Activated T-cell treated with anti-CD3 and anti-CD28 coated beads, Interleukin-2, amount 50 U/mL, for 72 hours (primary cell): Measurements from ENCODE around the gene CEP97. TPM values are rescaled to one million over a fixed set of nuclear protein-coding genes. Genes with fewer than 3 reads are reported as not detected.
A peak's percentile ranks its signal among the peaks of the same experiment; 100 is the strongest.

Experiments used
- ATAC-seq, 2 donors: fragments of 150-1000 bp; cut with Tn5 transposase; replicated peaks in 1 of 2; 2 replicates each; pipeline ENCODE4 v1.10.0; 2021; ENCODE audit warnings: moderate library complexity in 2 of 2, mild to moderate bottlenecking in 1 of 2
- DNase-seq, 2 donors: peaks; one replicate each; pipeline ENCODE4 v3.0.0; 2021 to 2022; ENCODE audit warnings: mixed read lengths in 1 of 2
- H3K27ac Mint-ChIP-seq: one replicate; pipeline ENCODE4 v1.8.0; 2022; ENCODE audit warnings: mild to moderate bottlenecking, moderate library complexity, mixed read lengths
- H3K27me3 Mint-ChIP-seq: one replicate; pipeline ENCODE4 v1.8.0; 2022; ENCODE audit warnings: low read depth, mixed read lengths
- H3K36me3 Mint-ChIP-seq, 2 donors: one replicate each; pipeline ENCODE4 v1.8.0; 2022; ENCODE audit warnings: mixed read lengths in 2 of 2, mild to moderate bottlenecking in 1 of 2; ENCODE audit not compliant: insufficient read depth in 2 of 2
- H3K4me1 Mint-ChIP-seq: one replicate; pipeline ENCODE4 v1.8.0; 2022; ENCODE audit warnings: low read depth, mixed read lengths
- H3K4me3 Mint-ChIP-seq, 2 donors: one replicate each; pipeline ENCODE4 v1.8.0; 2022; ENCODE audit warnings: mild to moderate bottlenecking in 2 of 2, mixed read lengths in 2 of 2, moderate library complexity in 2 of 2
- H3K9me3 Mint-ChIP-seq, 2 donors: one replicate each; pipeline ENCODE4 v1.8.0; 2022; ENCODE audit warnings: mixed read lengths in 2 of 2
- total RNA-seq, 2 donors: library from RNA; stranded (reverse); gene quantifications; one replicate each; pipeline ENCODE4 v1.2.3, GENCODE V29; 2022

Gene CEP97
- total RNA-seq, 2 donors from 2014 or later: 19.2 to 23.5 TPM

DNA sequence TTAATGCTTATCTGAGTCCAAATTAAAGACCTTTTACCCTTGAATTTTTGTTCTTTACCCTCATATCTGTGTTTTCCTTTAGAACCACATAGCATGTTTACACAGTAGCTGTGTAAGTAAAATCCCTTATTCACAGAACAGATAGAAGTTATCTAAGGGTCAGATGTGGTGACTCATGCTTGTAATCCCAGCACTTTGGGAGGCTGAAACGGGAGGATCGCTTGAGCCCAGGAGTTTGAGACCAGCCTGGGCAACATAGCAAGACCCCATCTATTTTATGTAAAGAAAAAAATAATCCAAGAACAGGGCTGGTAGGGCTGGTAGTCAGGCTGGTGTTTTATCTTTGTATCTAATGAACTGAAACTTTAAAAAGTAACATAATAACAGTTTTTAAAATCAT lies 77.8 kb downstream of the CEP97 start:
- DNase-seq (no peak), ATAC-seq (no peak)
- peaks cover 10 to 27% of the 10 kb centered on the region in 2 donors for H3K36me3 Mint-ChIP-seq
- H3K4me3 Mint-ChIP-seq: no peak overlapping the region
- H3K9me3 Mint-ChIP-seq: no peaks in the 10 kb centered on the region
- peaks cover 23% of the 10 kb centered on the region for H3K4me1 Mint-ChIP-seq
- H3K27me3 Mint-ChIP-seq: no peaks in the 10 kb centered on the region
- H3K27ac Mint-ChIP-seq: peak overlapping the region; percentile 63

DNA sequence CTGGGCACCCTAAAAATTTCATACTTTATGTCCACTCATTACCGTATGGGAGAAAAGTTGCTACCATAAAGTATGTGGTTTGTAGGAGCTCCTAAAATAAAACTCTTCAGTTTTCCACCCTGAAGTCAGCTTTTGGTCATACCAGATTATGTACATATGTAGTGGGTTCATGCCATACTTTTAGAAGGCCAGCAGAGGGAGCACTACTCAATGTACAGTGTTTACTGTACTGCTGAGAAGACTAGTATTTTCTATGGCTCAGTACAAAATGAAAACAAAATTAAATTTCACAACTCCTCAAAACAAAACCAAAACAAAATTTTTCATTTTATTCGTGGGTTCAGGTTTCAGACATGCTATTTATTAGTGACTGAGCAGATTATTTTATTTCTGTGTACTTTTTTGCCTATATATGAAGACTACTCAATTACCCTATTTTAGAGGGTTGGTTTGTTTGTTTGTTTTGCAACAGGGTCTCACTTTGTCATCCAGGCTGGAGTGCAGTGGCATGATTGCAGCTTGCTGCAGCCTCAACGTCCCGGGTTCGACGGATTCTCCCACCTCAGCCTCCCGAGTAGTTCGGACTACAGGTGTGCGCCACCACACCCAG lies 78.9 kb downstream of the CEP97 start:
- no peak overlapping the region for H3K4me3 Mint-ChIP-seq
- DNase-seq (peak; percentile 57 to 66), ATAC-seq (peak; percentile 97 to 99)
- peaks cover 29% of the 10 kb centered on the region for H3K4me1 Mint-ChIP-seq
- H3K27ac Mint-ChIP-seq: no peak overlapping the region
- no peaks in the 10 kb centered on the region for H3K27me3 Mint-ChIP-seq
- H3K36me3 Mint-ChIP-seq: peaks cover 10 to 24% of the 10 kb centered on the region in 2 donors
- H3K9me3 Mint-ChIP-seq: no peaks in the 10 kb centered on the region

DNA sequence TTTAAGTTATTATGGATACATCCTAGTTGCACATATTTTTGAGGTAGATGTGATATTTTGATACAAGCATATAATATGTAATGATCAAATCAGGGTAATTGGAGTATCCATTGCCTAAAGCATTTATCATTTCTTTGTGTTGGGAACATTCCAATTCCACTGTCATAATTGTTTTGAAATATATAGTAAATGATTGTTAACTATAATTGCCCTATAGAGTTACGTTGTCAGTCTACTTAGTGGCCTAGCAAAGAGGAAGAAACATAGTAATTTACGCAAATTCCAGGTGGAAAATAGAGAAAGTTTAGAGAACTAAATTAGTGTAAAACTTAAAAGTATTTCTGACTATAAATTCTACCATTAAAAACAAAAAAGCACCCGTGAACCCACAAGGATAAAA lies 79.5 kb downstream of the CEP97 start:
- ATAC-seq (no peak), DNase-seq (no peak)
- H3K4me3 Mint-ChIP-seq: no peak overlapping the region
- H3K27me3 Mint-ChIP-seq: no peaks in the 10 kb centered on the region
- H3K36me3 Mint-ChIP-seq: peaks cover 8 to 24% of the 10 kb centered on the region in 2 donors
- peaks cover 31% of the 10 kb centered on the region for H3K4me1 Mint-ChIP-seq
- peak overlapping the region; percentile 38 for H3K27ac Mint-ChIP-seq
- no peaks in the 10 kb centered on the region for H3K9me3 Mint-ChIP-seq

DNA sequence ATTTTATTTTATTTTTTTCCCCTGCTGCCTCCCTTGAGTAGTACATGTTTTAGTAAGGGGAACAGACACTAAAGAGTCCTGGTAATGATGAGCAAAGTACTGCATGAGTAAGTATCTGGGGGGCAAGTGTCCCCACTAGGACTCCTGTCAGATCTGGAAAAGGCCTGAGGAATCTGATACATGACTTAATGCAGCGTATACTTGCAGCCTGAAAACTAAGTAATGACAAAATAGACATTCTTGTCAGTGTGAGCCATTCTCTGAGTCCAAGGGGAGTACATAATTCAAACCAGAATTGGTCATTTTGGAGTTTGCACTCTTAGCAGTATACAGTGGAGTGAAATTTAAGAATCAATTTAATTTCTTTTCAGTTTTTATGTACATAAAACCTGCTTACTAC lies 82.1 kb downstream of the CEP97 start:
- Mint-ChIP-seq H3K36me3 (peaks cover 5 to 16% of the 10 kb centered on the region in 2 donors), H3K27me3 (no peaks in the 10 kb centered on the region), H3K27ac (peak overlapping the region; percentile 63), H3K4me1 (peaks cover 49% of the 10 kb centered on the region), H3K9me3 (no peaks in the 10 kb centered on the region), H3K4me3 (no peak overlapping the region)
- DNase-seq: no peak
- no peak for ATAC-seq

DNA sequence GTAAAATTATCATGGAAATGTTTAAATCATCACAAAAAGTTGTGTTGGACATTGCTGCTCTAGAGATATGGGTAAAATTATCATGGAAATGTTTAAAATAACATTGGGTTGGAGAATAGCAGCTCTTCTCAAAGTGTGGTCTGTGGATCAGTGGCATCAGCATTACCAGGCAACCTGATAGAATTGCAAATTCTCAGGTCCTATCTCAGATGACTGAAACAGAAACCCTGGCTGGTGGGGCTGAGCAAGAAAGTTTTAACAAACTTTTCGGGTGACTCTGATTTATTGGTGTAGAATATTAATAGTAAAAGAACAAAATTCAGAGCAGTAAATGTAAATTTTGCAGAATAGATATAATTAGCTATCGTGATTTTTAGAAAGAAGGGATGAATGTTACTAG lies 83.5 kb downstream of the CEP97 start:
- peaks cover 57% of the 10 kb centered on the region for H3K4me1 Mint-ChIP-seq
- H3K27me3 Mint-ChIP-seq: no peaks in the 10 kb centered on the region
- ATAC-seq (no peak), DNase-seq (peak in 1 of 2 donors; percentile 12)
- H3K36me3 Mint-ChIP-seq: peaks cover 5 to 11% of the 10 kb centered on the region in 2 donors
- no peak overlapping the region for H3K4me3 Mint-ChIP-seq
- H3K27ac Mint-ChIP-seq: no peak overlapping the region
- H3K9me3 Mint-ChIP-seq: no peaks in the 10 kb centered on the region

DNA sequence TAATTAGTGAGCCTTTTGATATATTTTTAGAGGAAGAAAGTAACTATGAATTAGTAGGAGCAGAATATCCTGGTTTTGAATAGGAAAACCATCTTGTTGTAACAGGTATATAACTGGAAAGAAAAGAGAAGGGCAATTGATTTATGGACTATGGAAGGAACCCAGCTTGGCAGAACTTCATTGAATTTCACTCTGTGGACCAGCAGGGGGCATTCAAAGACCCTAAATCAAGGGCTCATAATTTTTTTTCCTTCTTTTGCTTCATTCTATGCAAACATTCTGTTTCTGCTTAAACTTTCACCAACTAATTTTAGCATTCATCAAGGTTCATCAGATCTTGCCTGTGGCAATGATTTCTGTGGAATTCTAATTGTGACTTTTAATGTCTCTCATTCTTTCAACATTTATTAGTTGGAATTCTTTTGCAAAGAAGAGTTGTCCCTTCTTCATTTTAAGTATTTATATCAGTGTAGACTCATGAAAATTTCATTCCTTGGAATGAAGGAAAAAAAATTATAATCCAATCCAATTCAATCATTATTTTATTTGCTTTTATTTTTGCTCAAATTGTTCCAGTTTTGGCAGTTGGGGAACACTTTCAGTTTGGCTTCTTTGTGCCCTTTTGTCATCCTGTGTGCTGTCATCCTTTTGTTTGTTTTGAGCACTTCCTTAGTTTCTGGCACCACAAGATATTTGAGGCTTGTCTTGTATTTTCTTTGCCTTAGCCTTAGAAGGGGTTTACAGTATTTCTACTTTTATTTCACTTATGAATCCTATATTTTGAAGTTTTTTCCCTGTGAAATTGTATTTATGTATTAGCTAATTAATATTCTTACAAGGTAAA lies 85.0 kb downstream of the CEP97 start:
- DNase-seq: peak; percentile 22 to 38
- Mint-ChIP-seq H3K27ac (peak overlapping the region; percentile 45), H3K9me3 (no peaks in the 10 kb centered on the region), H3K27me3 (no peaks in the 10 kb centered on the region), H3K36me3 (peaks cover 0 to 2% of the 10 kb centered on the region in 2 donors), H3K4me3 (no peak overlapping the region), H3K4me1 (peaks cover 60% of the 10 kb centered on the region)
- peak; percentile 44 to 46 for ATAC-seq

DNA sequence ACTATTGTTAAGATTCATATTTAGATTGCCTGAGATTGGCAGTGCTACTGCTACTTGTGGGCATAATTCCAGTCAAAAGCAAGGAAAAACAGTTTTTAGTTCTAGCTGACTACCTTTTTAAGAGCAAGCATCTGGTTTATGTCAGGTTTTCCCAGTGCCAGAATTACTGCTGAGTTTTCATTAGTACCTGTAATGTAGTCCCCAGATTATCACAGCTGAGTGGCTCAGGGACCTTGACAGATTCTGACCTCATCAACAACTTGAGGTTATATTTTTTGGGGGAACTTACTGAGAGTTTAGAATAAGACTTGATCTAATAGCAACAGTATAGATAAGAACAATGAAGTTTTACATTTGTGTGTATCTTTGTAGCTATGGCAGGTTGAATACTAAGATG lies 85.6 kb downstream of the CEP97 start:
- no peak overlapping the region for H3K27ac Mint-ChIP-seq
- H3K27me3 Mint-ChIP-seq: no peaks in the 10 kb centered on the region
- H3K9me3 Mint-ChIP-seq: no peaks in the 10 kb centered on the region
- ATAC-seq (no peak), DNase-seq (no peak)
- peak overlapping the region in 1 of 2 donors; percentile 31 for H3K4me3 Mint-ChIP-seq
- peaks cover 64% of the 10 kb centered on the region for H3K4me1 Mint-ChIP-seq
- no peaks in the 10 kb centered on the region for H3K36me3 Mint-ChIP-seq

DNA sequence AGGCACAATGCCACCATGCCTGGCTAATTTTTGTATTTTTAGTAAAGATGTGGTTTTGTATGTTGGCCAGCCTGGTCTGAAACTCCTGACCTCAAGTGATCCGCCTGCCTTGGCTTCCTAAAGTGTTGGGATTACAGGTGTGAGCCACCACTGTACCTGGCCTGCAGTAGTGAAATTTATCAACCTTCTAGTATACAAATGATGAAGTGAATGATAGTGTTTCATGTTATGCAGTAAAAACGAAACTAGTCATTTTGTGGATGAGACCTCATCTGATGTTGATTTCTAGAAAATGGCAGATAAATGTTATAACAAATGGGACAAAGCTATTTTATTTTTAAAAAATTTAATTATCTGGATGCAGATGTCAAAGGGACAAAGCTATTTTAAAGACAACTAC lies 87.5 kb downstream of the CEP97 start:
- Mint-ChIP-seq H3K27ac (no peak overlapping the region), H3K4me1 (peaks cover 76% of the 10 kb centered on the region), H3K9me3 (no peaks in the 10 kb centered on the region), H3K4me3 (peak overlapping the region in 1 of 2 donors; percentile 25), H3K27me3 (no peaks in the 10 kb centered on the region), H3K36me3 (peaks cover 0 to under 1% of the 10 kb centered on the region in 2 donors)
- ATAC-seq: peak; percentile 67 to 74
- peak; percentile 22 to 24 for DNase-seq

DNA sequence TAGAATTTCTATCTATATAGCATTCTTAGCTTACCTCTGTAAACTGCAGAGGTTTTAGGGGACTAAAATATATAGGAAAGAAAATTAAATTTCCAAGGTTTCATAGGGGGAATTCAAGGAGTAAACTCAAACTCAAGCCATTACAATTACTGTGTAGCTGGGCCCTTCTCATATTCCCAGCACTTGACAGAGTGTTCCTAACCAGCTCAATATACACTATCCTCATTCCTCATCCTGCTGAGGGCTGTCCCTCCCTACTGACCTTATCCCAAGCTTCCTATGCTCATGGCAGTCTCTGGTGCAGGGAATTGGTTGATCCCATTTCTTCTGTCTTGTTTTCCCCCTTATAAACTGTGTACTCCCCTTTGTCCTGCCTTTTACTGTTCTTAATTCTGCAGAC lies 88.5 kb downstream of the CEP97 start:
- Mint-ChIP-seq H3K4me1 (peaks cover 82% of the 10 kb centered on the region), H3K27ac (no peak overlapping the region), H3K36me3 (peaks cover 3% of the 10 kb centered on the region in 2 donors), H3K9me3 (no peaks in the 10 kb centered on the region), H3K27me3 (no peaks in the 10 kb centered on the region), H3K4me3 (no peak overlapping the region)
- no peak for DNase-seq
- no peak for ATAC-seq

DNA sequence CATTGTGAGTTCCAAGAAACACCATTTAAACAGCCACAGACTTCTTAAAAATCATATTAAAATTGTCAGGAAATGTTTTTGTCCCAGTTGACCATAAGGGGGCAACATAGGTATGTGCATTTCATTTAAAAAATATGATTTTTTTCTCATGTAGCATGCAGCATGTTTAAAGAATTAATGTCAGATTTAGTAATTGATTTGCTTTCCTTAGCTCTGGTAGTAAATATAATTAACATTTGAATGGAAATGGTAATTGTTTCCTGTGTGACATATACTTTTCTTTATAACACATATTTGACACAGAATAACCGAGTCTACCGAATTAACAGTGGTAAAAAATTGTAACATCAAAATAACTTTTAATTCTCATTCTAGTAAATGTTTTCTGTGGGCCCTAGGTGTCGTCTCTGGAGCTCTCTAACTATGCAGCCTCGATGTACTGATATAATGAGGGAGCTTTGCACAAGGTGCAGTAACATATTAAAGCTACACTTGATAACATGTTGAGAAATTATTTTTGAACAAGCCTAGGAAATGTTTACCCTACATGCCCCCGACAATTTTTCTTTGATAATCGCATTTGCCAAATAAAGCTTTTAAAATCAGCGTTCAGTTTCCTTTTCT lies 89.5 kb downstream of the CEP97 start:
- ATAC-seq: no peak
- no peak overlapping the region for H3K4me3 Mint-ChIP-seq
- H3K9me3 Mint-ChIP-seq: no peaks in the 10 kb centered on the region
- H3K27me3 Mint-ChIP-seq: no peaks in the 10 kb centered on the region
- H3K4me1 Mint-ChIP-seq: peaks cover 76% of the 10 kb centered on the region
- H3K36me3 Mint-ChIP-seq: peaks cover 3% of the 10 kb centered on the region in 2 donors
- DNase-seq: no peak
- peak overlapping the region; percentile 1 for H3K27ac Mint-ChIP-seq

DNA sequence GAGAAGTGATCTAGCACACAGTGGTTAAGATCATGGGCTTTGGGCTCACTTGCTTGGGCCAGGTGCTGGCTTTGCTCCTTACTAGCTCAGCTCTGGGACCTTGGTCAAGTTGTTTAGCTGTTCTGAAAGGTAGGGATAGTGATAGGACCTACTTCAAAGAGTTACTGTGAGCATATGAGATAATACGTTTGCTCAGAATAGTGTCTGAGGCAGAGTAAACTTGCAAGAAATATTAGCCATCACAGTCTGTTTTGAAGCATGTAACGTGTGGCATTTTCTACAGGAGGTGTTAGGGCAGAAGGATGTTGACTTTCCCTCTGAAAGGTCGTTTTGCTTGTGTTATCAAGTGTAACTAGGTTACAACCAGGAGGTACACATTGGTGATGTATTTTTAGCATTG lies 90.4 kb downstream of the CEP97 start:
- no peaks in the 10 kb centered on the region for H3K27me3 Mint-ChIP-seq
- H3K4me3 Mint-ChIP-seq: peak overlapping the region in 1 of 2 donors; percentile 18
- ATAC-seq: peak; percentile 22 to 34
- peaks cover 76% of the 10 kb centered on the region for H3K4me1 Mint-ChIP-seq
- DNase-seq: no peak
- peak overlapping the region; percentile 60 for H3K27ac Mint-ChIP-seq
- H3K36me3 Mint-ChIP-seq: peaks cover 5 to 6% of the 10 kb centered on the region in 2 donors
- no peaks in the 10 kb centered on the region for H3K9me3 Mint-ChIP-seq

DNA sequence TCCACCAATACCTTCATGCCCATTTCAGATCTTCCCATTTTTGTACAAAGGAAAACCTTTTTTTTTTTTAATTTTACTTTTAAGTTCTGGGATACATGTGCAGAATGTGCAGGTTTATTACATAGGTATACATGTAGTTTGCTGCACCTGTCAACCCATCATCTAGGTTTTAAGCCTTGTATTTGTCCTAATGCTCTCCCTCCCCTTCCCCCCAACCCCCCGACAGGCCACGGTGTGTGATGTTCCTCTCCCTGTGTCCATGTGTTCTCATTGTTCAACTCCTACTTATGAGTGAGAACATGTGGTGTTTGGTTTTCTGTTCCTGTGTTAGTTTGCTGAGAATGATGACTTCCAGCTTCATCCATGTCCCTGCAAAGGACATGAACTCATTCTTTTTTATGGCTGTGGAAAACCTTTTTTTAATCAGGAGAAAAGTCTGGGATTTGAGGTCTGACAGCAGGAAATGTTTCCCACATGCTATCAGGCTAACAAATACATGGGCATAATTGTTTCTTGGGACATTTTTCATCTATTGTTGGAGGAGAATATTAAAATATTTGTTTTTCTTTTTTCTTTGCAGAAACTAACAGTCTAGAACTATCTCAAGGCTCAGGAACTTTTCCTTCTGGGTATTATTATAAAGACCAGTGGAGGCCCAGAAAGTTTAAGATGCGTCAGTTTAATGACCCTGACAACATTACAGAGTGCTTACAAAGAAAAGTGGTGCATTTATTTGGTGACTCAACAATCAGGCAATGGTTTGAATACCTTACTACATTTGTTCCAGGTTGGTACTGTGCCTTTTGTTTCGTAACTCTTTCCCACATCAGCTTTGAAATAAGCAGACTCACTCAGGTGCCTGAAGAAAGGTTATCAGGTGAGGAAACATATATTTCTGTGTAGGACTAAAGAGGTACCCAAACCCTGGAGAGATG lies 92.1 kb downstream of the CEP97 start:
- no peaks in the 10 kb centered on the region for H3K9me3 Mint-ChIP-seq
- no peak overlapping the region for H3K4me3 Mint-ChIP-seq
- ATAC-seq (peak in 1 of 2 donors; percentile 16), DNase-seq (no peak)
- peak overlapping the region; percentile 51 for H3K27ac Mint-ChIP-seq
- peaks cover 7 to 9% of the 10 kb centered on the region in 2 donors for H3K36me3 Mint-ChIP-seq
- no peaks in the 10 kb centered on the region for H3K27me3 Mint-ChIP-seq
- peaks cover 73% of the 10 kb centered on the region for H3K4me1 Mint-ChIP-seq
